Uterus (tissue), 2 donors: Measurements from ENCODE around the gene TMEM72.

Source experiments
- POLR2A ChIP-seq, 2 donors: fragments of 450-650 bp; IDR thresholded peaks; one replicate each; pipeline ENCODE4 v1.6.1; 2016; ENCODE audit warnings: antibody characterized with exemption in 2 of 2, mild to moderate bottlenecking in 1 of 2, moderate library complexity in 1 of 2
- TF ChIP-seq, protein P1 (sequence below), 4 experiments: fragments of 200-600 bp in 2 of 4; fragments of 450-650 bp in 2 of 4; sonication (generic) in 2 of 4; IDR thresholded peaks; one replicate each; pipeline ENCODE4 v1.5.1; 2016 to 2019; ENCODE audit warnings: antibody characterized with exemption in 4 of 4, mild to moderate bottlenecking in 2 of 4, moderate library complexity in 1 of 4

DNA sequence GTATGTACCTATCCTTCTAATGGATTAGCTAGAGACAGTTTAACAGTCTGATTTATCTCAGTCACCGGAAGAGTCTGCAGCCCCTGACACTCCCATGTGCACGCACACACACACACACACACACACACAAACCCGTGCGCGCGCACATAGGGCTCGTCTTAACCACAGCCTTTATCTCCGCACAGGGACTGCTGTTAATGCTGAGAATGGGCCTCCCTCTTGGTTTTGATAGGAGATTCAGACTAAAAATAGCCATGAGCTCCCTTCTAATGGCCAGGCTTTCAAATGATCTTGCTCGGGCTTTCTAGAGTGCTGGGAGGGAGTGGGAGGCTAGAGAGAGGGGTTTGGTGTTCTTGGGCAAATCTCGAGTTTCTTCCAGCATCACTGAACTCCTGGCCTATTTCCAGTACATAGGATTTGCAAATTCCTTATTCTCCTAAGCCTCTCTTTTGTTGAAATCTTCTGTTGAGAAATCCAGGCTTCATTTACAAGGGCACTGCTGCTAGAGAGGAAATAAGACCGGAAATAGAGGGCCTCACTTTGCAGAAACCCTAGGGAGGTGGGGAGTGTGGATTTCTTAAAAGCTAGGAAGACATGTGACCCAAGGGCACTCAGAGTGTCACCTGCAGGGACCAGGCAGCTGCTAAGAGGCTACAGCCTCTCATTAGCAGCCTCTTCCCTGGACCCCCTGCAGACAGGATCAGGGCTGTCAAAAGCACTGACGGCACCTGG is 2.4 kb downstream of the TMEM72 start:
- TF ChIP-seq, protein P1, sequence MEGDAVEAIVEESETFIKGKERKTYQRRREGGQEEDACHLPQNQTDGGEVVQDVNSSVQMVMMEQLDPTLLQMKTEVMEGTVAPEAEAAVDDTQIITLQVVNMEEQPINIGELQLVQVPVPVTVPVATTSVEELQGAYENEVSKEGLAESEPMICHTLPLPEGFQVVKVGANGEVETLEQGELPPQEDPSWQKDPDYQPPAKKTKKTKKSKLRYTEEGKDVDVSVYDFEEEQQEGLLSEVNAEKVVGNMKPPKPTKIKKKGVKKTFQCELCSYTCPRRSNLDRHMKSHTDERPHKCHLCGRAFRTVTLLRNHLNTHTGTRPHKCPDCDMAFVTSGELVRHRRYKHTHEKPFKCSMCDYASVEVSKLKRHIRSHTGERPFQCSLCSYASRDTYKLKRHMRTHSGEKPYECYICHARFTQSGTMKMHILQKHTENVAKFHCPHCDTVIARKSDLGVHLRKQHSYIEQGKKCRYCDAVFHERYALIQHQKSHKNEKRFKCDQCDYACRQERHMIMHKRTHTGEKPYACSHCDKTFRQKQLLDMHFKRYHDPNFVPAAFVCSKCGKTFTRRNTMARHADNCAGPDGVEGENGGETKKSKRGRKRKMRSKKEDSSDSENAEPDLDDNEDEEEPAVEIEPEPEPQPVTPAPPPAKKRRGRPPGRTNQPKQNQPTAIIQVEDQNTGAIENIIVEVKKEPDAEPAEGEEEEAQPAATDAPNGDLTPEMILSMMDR (IDR thresholded peaks at IDR 0.05), result no peak
- no peak for TF ChIP-seq POLR2A (IDR thresholded peaks at IDR 0.05)
